Panc1 (cell line): ENCODE measurements around the gene PFN3. TPM values are rescaled to one million over a fixed set of nuclear protein-coding genes. Genes with fewer than 3 reads are reported as not detected.
A peak's percentile ranks its signal among the peaks of the same experiment; 100 is the strongest.

Experiments
- ATAC-seq: fragments of 200-7000 bp; cut with Tn5 transposase; 2 replicates; pipeline ENCODE4 v1.9.1; 2020; ENCODE audit warnings: mild to moderate bottlenecking, moderate library complexity
- BruUV-seq: library from RNA; stranded (reverse); fragments of 400-500 nt; replicated peaks from 2 replicates; lab custom pipeline; 2021; lab: Mats Ljungman, UMichigan
- CTCF ChIA-PET: fragments of 300-600 bp; sonication (Branson Sonifier 250); formaldehyde crosslinking; loops from one replicate; lab custom pipeline; 2022; ENCODE audit warnings: antibody characterized with exemption; lab: Charles Lee
- POLR2A ChIA-PET: fragments of 300-600 bp; sonication (Branson Sonifier 250); formaldehyde crosslinking; loops from one replicate; lab custom pipeline; 2022; ENCODE audit warnings: antibody characterized with exemption; lab: Charles Lee
- DNase-seq: peaks from one replicate; pipeline ENCODE4 v3.0.0-alpha.2; 2010; ENCODE audit warnings: low read depth, low spot score
- H3K27ac ChIP-seq: 2 replicates; pipeline ENCODE4 v1.5.1; 2011; ENCODE audit warnings: mild to moderate bottlenecking, low read length, inconsistent platforms
- H3K27me3 ChIP-seq: fragments of 200-500 bp; sonication (Bioruptor generic); 2 replicates; pipeline ENCODE4 v1.6.0; 2014; ENCODE audit warnings: low read length, inconsistent platforms; ENCODE audit not compliant: control insufficient read depth, insufficient read depth
- H3K36me3 ChIP-seq: fragments of 200-500 bp; sonication (Bioruptor generic); 2 replicates; pipeline ENCODE4 v1.5.1; 2014; ENCODE audit warnings: inconsistent platforms, mild to moderate bottlenecking, low read length, moderate library complexity; ENCODE audit not compliant: control insufficient read depth, insufficient read depth
- H3K4me1 ChIP-seq: 2 replicates; pipeline ENCODE4 v1.5.1; 2011; ENCODE audit warnings: inconsistent platforms, mild to moderate bottlenecking, low read length, moderate library complexity; ENCODE audit not compliant: control insufficient read depth, insufficient read depth
- H3K4me3 ChIP-seq, 2 experiments: 2 replicates each; pipeline ENCODE4 v1.5.1; 2011 to 2012; ENCODE audit warnings: low read depth in 2 of 2, low read length in 2 of 2, mild to moderate bottlenecking in 2 of 2, inconsistent platforms in 1 of 2, moderate library complexity in 1 of 2
- H3K9me3 ChIP-seq: fragments of 200-500 bp; sonication (Bioruptor generic); 2 replicates; pipeline ENCODE4 v1.5.1; 2014; ENCODE audit warnings: low read depth, mild to moderate bottlenecking, inconsistent platforms, low read length, moderate library complexity; ENCODE audit not compliant: control insufficient read depth, insufficient read depth
- CTCF ChIP-seq: fragments of 450-650 bp; IDR thresholded peaks from 2 replicates; pipeline ENCODE4 v1.5.1; 2017; ENCODE audit warnings: mild to moderate bottlenecking
- POLR2AphosphoS5 ChIP-seq: IDR thresholded peaks from 2 replicates; pipeline ENCODE4 v1.6.1; 2012; ENCODE audit warnings: mild to moderate bottlenecking, low read depth, low read length, moderate library complexity
- REST ChIP-seq, 2 experiments: IDR thresholded peaks; 2 replicates each; pipeline ENCODE4 v1.6.1; 2011 to 2012; ENCODE audit warnings: low read depth in 2 of 2, control low read depth in 1 of 2, low read length in 1 of 2, mild to moderate bottlenecking in 1 of 2, moderate library complexity in 1 of 2; ENCODE audit not compliant: insufficient read depth in 1 of 2
- SIN3A ChIP-seq: IDR thresholded peaks from 2 replicates; pipeline ENCODE4 v1.6.1; 2012; ENCODE audit warnings: low read depth, mild to moderate bottlenecking, low read length, moderate library complexity, borderline replicate concordance; ENCODE audit not compliant: insufficient read depth
- TCF7L2 ChIP-seq: IDR thresholded peaks from 2 replicates; pipeline ENCODE4 v1.6.1; 2011; ENCODE audit warnings: mild to moderate bottlenecking, low read depth, low read length, inconsistent platforms
- in situ Hi-C: cut with HindIII; loops from 2 replicates; pipeline ENCODE4 v1.10.0; 2016; ENCODE audit warnings: low sequenced_read_pairs, low pct_unique_long_range_greater_than_20kb
- intact Hi-C: fragments of 100-400 bp; cut with micrococcal nuclease; formaldehyde crosslinking; loops from one replicate; pipeline ENCODE4 v1.10.0; 2022; ENCODE audit not compliant: unreplicated experiment
- total RNA-seq: library from RNA; stranded (reverse); gene quantifications from one replicate; pipeline ENCODE4 v1.2.1, GENCODE V29; 2021; ENCODE audit not compliant: unreplicated experiment

Gene PFN3
- total RNA-seq, 1 experiment from 2014 or later, result not detected

- TF ChIP-seq SIN3A (peak; percentile 79; the same call in 1 of the 2 replicates), TCF7L2 (no peak), POLR2AphosphoS5 (peak; percentile 69)
- ChIA-PET POLR2A (interaction anchor here (1.1 to 1.2 kb wide), 2 partner anchors 18 to 21 kb away, joined by 6 to 8 read pairs; partner anchors contain the start of gene GRK6), CTCF (interaction anchor here (1.0 kb wide), 1 partner anchor 78 kb away, joined by 3 read pairs; no protein-coding TSS in a partner anchor)
- Histone ChIP-seq H3K27me3 (no peaks in the 10 kb centered on the region), H3K4me1 (peaks cover 61% of the 10 kb centered on the region), H3K27ac (peak overlapping the region; percentile 83), H3K36me3 (no peaks in the 10 kb centered on the region; the same call in 1 of the 2 replicates), H3K4me3 (peak overlapping the region; percentile 54 to 70), H3K9me3 (no peaks in the 10 kb centered on the region)
- intact Hi-C loops (no loop called here), in situ Hi-C loops (no loop called here)
- ATAC-seq, result peak; percentile 69
- no TSS peak for BruUV-seq
- DNase-seq, result peak; percentile 72
Measured at GRCh38 chr5:177447611-177448243, 47.3 kb upstream of the PFN3 start.

- intact Hi-C loops, result no loop called here
- POLR2A ChIA-PET, result interaction anchor here (0.7 to 1.2 kb wide), 3 partner anchors 18 to 25 kb away, joined by 4 to 8 read pairs (median 6); partner anchors contain the start of gene GRK6
Measured at GRCh38 chr5:177447066-177447610, 46.7 kb upstream of the PFN3 start.

More at GRCh38 chr5:177447066-177447610, 46.7 kb upstream of the PFN3 start:
- H3K4me1 ChIP-seq, result peaks cover 55% of the 10 kb centered on the region
- H3K27ac ChIP-seq, result peak overlapping the region; percentile 83
- no TSS peak for BruUV-seq
- TF ChIP-seq CTCF (no peak), TCF7L2 (no peak), POLR2AphosphoS5 (no peak), SIN3A (no peak), REST (IDR thresholded peaks at IDR 0.05; ENCODE audit: insufficient read depth in 1 of 2, low read depth in 2 of 2, low read length in 1 of 2) (no peak)
- H3K27me3 ChIP-seq, result no peaks in the 10 kb centered on the region
- in situ Hi-C loops, result no loop called here
- H3K9me3 ChIP-seq, result no peaks in the 10 kb centered on the region
- ATAC-seq (peak; percentile 43), DNase-seq (no peak)
- CTCF ChIA-PET, result interaction anchor here (0.7 to 1.0 kb wide), 2 partner anchors 77 to 78 kb away, joined by 3 read pairs; no protein-coding TSS in a partner anchor
- peak overlapping the region; percentile 54 to 70 for H3K4me3 ChIP-seq
- H3K36me3 ChIP-seq, result no peaks in the 10 kb centered on the region; the same call in 1 of the 2 replicates
